Measurements from ENCODE around the gene NTM. TPM values are rescaled to one million over a fixed set of nuclear protein-coding genes. Genes with fewer than 3 reads are reported as not detected.
"Not testable (repeated sequence)": the region's sequence is repeated elsewhere in the genome, so short reads cannot be mapped to it uniquely, and the experiment has no call there.

Gene NTM
- total RNA-seq, 6 donors from 2014 or later: 4.1 to 151 (median 115) TPM

DNA sequence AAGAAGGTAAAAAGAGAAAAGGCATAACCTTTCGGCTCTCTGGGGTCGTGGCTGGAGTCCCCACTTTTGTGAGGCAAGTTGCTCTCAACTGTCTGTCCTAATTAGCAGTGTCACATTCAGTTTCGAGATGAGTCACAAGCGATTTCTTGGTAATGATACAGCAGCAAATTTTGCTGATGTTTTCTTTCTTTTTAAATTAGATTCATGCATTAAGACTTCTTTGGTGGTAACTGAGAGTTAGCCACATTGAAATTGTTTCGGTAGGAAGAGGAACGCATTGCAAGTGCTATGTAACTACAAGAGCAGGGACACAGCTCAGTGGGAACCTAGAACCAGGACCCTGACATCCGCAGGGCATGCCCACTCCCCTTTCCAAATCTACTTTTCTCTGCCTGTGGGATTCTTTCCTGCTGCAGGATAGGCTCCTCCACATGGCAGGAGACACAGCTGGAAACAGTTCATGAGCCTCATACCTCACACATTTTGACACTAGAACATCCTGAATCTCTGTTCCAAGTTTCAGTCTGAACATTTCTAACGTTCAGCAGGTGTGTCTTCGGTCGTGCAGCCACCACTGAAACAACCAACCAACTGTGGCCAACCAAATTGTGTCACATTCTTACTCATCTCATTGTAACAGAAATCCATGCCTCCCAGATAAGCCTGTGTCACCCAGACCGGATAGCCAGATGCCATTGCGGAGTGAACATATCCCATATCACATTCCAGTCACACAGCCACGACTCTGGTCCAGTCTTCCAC, 987.6 kb downstream of the NTM start:
- Histone ChIP-seq H3K4me3 (no peak overlapping the region), H3K9me3 (no peaks in the 10 kb centered on the region), H3K27me3 (no peaks in the 10 kb centered on the region), H3K4me1 (no peaks in the 10 kb centered on the region), H3K36me3 (no peaks in the 10 kb centered on the region), H3K27ac (no peak overlapping the region)
- WGBS, 2 donors: 80 to 84% methylated on average over 13 of the region's 13 CpGs
- DNase-seq: no peak
- ATAC-seq (ENCODE audit: low FRiP score in 2 of 2): no peak
- TF ChIP-seq EP300 (IDR thresholded peaks at IDR 0.05) (no peak), POLR2A (IDR thresholded peaks at IDR 0.05) (no peak), POLR2AphosphoS5 (IDR thresholded peaks at IDR 0.05) (no peak)
- TF ChIP-seq, protein P1, sequence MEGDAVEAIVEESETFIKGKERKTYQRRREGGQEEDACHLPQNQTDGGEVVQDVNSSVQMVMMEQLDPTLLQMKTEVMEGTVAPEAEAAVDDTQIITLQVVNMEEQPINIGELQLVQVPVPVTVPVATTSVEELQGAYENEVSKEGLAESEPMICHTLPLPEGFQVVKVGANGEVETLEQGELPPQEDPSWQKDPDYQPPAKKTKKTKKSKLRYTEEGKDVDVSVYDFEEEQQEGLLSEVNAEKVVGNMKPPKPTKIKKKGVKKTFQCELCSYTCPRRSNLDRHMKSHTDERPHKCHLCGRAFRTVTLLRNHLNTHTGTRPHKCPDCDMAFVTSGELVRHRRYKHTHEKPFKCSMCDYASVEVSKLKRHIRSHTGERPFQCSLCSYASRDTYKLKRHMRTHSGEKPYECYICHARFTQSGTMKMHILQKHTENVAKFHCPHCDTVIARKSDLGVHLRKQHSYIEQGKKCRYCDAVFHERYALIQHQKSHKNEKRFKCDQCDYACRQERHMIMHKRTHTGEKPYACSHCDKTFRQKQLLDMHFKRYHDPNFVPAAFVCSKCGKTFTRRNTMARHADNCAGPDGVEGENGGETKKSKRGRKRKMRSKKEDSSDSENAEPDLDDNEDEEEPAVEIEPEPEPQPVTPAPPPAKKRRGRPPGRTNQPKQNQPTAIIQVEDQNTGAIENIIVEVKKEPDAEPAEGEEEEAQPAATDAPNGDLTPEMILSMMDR (IDR thresholded peaks at IDR 0.05): no peak

DNA sequence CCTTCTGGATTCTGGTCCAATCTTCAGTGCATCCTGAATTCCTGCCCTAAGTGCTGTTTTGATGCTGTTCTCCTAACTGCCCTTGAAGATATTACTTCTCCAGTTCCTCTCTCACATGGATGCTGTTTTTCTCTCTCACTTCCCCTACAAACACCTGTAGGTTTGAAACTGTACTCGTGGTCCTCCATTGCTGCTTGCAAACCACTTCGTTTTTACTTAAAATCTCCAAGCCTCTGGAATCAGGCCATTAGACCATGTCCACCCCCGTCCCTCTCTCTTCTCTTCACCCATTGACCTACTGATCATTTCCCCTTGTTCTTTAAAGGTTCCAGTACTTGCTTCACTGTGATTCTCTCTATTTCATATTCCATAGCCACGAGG, 988.1 kb downstream of the NTM start:
- Histone ChIP-seq H3K27me3 (no peaks in the 10 kb centered on the region), H3K36me3 (no peaks in the 10 kb centered on the region), H3K9me3 (no peaks in the 10 kb centered on the region), H3K27ac (no peak overlapping the region), H3K4me3 (no peak overlapping the region), H3K4me1 (no peaks in the 10 kb centered on the region)
- TF ChIP-seq POLR2AphosphoS5 (IDR thresholded peaks at IDR 0.05) (no peak), POLR2A (IDR thresholded peaks at IDR 0.05) (no peak), EP300 (IDR thresholded peaks at IDR 0.05) (no peak)
- TF ChIP-seq, protein P1 (IDR thresholded peaks at IDR 0.05): no peak
- no peak for DNase-seq
- WGBS, 2 donors: 68 to 77% methylated on average over 4 of the region's 4 CpGs
- ATAC-seq (ENCODE audit: low FRiP score in 2 of 2): no peak

DNA sequence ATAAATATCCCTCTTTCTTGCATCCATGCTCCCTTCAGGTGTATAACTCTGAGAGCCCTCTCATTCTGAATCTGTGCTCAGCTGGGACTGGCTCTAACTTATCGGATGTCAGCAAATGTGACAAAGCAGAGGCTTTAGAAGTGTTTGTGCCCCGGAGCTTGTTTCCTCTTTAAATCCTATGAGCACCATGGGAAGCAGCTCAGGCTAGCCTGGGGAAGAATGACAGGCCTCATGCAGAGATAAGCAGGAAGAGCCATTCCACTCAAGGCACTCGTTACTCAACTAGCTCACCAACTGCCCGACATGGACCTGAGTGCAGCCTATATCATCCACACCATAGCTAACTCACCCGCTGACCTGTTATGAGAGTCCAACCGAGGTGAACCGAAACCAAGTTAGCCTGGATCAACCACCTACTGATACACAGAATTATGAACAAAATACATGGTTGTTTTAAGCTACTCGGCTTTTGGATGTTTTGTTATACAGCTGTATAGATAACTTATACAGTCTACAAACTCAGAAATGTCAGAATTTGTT, 990.7 kb downstream of the NTM start:
- WGBS, 2 donors: 76 to 77% methylated on average over 8 of the region's 8 CpGs
- ATAC-seq (ENCODE audit: low FRiP score in 2 of 2) (no peak), DNase-seq (no peak)
- H3K9me3 ChIP-seq: no peaks in the 10 kb centered on the region
- H3K27ac ChIP-seq: no peak overlapping the region
- H3K36me3 ChIP-seq: no peaks in the 10 kb centered on the region
- no peak overlapping the region for H3K4me3 ChIP-seq
- no peaks in the 10 kb centered on the region for H3K4me1 ChIP-seq
- no peaks in the 10 kb centered on the region for H3K27me3 ChIP-seq
- TF ChIP-seq, protein P1 (IDR thresholded peaks at IDR 0.05): no peak
- TF ChIP-seq EP300 (IDR thresholded peaks at IDR 0.05): no peak
- no peak for TF ChIP-seq POLR2AphosphoS5 (IDR thresholded peaks at IDR 0.05)
- TF ChIP-seq POLR2A (IDR thresholded peaks at IDR 0.05): no peak

DNA sequence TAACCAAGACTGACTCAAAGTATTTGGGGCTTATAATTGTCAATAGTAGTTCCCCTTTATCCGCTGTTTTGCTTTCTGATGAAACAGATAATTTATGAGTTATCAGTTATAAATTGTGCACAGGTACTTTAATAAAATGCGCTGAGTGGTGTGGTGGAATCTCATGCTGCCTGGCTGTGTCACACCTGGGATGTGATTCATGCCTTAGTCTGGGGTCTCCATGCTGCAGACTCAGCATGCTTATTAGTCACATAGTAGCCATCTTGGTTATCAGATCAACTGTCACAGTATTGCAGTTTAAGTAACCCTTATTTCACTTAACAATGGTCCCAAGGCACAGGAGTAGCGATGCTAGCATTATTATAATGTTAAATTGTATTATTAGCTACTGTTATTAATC, 995.2 kb downstream of the NTM start:
- H3K9me3 ChIP-seq: no peaks in the 10 kb centered on the region
- no peak overlapping the region for H3K27ac ChIP-seq
- H3K4me1 ChIP-seq: no peaks in the 10 kb centered on the region
- no peak overlapping the region for H3K4me3 ChIP-seq
- H3K27me3 ChIP-seq: no peaks in the 10 kb centered on the region
- DNase-seq: no peak
- no peaks in the 10 kb centered on the region for H3K36me3 ChIP-seq
- TF ChIP-seq EP300 (IDR thresholded peaks at IDR 0.05) (no peak), POLR2A (IDR thresholded peaks at IDR 0.05) (no peak), POLR2AphosphoS5 (IDR thresholded peaks at IDR 0.05) (no peak)
- TF ChIP-seq, protein P1 (IDR thresholded peaks at IDR 0.05): no peak
- 89 to 91% methylated on average over 3 of the region's 3 CpGs for WGBS, 2 donors
- no peak for ATAC-seq (ENCODE audit: low FRiP score in 2 of 2)

DNA sequence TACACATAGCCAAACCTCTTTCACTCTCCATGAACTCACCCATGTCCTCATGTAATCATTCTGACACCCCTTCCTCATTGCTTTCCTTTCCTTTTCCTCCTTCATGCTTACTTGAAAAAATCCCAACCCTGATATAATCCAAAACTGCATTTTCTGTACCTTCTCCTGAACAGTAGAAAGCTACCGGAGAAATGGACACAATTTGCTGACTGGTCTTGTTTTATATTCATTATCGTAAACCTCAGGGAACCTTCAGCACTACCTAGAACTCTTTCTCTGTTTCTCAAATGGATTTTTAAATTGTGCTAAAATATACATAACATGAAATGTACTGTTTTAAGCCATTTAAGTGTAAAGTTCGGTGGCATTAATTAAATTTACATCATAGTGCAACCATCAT, 996.9 kb downstream of the NTM start:
- DNase-seq (no peak), ATAC-seq (ENCODE audit: low FRiP score in 2 of 2) (no peak)
- no peaks in the 10 kb centered on the region for H3K4me1 ChIP-seq
- H3K4me3 ChIP-seq: no peak overlapping the region
- 90 to 95% methylated on average over 3 of the region's 3 CpGs for WGBS, 2 donors
- TF ChIP-seq EP300 (IDR thresholded peaks at IDR 0.05): no peak
- no peak for TF ChIP-seq POLR2A (IDR thresholded peaks at IDR 0.05)
- TF ChIP-seq, protein P1 (IDR thresholded peaks at IDR 0.05): no peak
- no peak for TF ChIP-seq POLR2AphosphoS5 (IDR thresholded peaks at IDR 0.05)
- H3K9me3 ChIP-seq: no peaks in the 10 kb centered on the region
- no peaks in the 10 kb centered on the region for H3K27me3 ChIP-seq
- no peaks in the 10 kb centered on the region for H3K36me3 ChIP-seq
- H3K27ac ChIP-seq: no peak overlapping the region

DNA sequence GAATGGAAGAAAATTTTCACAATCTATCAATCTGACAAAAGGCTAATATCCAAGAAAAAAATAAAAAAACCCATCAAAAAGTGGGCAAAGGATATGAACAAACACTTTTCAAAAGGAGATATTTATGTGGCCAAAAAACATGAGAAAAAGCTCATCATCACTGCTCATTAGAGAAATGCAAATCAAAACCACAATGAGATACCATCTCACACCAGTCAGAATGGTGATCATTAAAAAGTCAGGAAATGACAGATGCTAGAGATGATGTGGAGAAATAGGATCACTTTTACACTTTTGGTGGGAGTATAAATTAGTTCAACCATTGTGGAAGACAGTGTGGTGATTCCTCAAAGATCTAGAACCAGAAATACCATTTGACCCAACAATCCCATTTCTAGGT, 999.7 kb downstream of the NTM start:
- H3K27ac ChIP-seq; H3K27me3 ChIP-seq; H3K4me3 ChIP-seq; H3K4me1 ChIP-seq; ATAC-seq (ENCODE audit: low FRiP score in 2 of 2); H3K9me3 ChIP-seq; H3K36me3 ChIP-seq; DNase-seq: not testable (repeated sequence)
